Medulla oblongata (tissue), 1 donor: ENCODE data around the gene HIRIP3.
A peak's percentile ranks its signal among the peaks of the same experiment; 100 is the strongest.
"Not testable (repeated sequence)": the region's sequence is repeated elsewhere in the genome, so short reads cannot be mapped to it uniquely, and the experiment has no call there.

Experiments used
- DNase-seq: peaks from one replicate; pipeline ENCODE4 v3.0.0-alpha.2; 2015; ENCODE audit errors: extremely low spot score

The HIRIP3 gene

DNA sequence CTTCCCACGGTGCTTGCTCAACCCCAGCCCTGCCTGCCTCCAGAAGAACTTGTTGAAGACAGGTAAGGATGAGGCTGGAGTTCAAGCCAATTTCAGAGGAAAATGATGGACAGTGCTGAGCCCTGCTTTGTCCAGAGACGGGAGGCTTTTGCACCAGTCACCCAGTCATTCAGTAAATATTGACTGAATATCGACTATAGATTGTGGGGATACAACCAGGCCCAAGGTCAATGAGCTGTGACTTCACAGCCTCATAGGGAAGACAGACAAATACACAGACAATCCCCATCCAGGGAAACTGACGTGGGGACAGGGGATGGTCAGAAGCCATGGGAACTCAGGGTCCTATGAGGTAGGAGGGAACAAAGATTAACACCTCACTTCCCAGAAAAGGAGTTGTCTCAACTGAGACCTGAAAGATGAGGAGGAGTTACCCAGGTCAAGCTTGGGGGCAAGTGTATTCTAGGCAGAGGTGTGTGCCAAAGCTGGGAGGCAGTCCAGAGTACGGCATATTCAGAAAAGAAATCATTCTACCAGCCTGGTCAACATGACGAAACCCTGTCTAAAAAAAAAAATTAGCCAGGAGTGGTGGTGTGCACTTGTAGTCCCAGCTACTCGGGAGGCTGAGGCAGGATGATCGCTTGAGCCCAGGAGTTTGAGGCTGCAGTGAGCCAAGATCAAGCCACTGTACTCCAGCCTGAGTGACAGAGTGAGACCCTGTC, 21.3 kb upstream of the HIRIP3 start:
- DNase-seq = no peak

GRCh38 chr16:30015450-30015849, 20.0 kb upstream of the HIRIP3 start:
- DNase-seq = not testable (repeated sequence)

- DNase-seq = not testable (repeated sequence)
Observed at GRCh38 chr16:30012598-30012997, 17.2 kb upstream of the HIRIP3 start.

DNA sequence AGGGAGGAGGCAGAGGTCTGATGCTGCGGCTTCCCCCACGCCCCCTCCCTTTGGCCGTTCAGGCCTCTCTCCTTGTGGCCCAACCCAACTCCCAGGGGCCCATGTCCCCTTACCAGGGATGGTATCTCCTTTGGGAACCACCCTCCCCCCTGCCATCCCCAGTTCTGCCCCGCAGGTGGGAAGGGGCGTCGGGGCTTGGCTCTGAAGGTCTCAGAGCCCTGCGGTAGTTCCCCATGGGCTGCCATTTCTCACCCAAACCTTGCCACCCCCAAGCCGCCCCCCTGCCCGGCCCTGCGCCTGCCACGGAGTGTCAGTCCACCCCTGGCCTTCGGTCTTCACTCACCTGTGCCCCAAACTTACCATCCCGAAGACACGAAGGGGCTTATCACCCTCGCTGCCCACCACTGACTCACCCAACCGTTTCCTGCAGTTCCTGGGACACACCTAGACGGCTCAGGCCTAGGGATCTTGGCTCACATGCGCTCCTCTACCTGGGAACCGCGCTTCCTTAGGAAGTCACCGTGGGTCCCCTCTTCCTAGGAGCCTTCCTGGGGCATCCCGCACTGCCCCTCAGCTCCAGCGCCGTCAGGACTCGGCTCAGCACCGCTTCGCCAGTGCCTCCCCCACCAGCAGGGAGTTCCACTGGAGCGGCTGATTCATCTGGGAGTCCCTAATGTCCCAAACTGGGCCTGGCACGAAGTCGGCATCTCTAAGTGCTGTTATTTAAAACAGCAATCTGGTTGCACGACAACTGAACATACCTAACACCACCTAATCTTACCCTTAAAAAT, 16.5 kb upstream of the HIRIP3 start:
- DNase-seq = no peak

DNA sequence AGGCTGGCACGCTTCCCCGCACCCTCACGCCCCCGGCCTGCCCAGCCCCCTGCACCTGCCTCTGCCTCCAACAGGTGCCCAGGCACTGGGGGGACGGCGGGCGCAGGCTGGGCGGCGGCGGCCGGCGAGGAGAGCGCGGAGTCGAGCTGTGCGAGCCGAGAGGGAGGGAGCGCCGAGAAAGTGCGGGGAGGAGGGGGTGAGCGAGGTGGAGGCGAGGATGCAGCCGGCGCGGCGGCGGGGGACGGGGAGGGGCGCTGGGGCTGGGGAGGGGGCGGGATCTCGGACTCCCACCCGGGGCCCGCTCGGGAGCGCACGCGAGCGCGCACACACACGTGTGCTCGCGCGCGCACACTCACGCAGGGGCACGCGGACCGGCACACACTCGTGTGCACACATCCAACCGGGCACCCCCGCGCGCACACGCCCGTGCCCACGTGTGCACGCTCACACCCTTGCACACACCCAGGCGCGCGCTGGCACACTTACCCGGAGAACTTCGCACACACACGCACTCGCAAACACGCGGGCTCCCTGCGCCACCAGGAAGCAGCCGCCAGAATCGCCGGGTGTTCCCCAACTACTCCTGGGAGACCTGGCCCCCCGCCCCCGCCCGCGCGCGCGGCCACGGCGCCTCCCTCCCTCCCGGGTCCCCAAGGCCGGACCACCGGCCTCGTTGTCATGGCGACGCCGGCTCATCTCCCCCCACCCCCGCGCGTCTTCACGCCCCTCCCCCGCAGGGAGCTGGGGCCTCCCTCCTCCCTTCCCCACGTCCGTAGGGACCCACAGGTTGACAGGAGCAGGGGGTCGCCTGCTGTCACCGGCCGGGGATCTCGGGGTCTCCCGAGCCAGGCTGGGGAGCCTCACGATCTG, 15.7 kb upstream of the HIRIP3 start, which contains the start of gene DOC2A:
DOC2A (minus strand) TSS at position 184 of the 870 bp plus-strand sequence. CDS start 805 bp downstream, outside the sequence.
- no peak for DNase-seq

GRCh38 chr16:30009990-30010843, 14.8 kb upstream of the HIRIP3 start:
- no peak for DNase-seq

- DNase-seq = no peak
Observed at GRCh38 chr16:30009085-30009862, 13.9 kb upstream of the HIRIP3 start.

DNA sequence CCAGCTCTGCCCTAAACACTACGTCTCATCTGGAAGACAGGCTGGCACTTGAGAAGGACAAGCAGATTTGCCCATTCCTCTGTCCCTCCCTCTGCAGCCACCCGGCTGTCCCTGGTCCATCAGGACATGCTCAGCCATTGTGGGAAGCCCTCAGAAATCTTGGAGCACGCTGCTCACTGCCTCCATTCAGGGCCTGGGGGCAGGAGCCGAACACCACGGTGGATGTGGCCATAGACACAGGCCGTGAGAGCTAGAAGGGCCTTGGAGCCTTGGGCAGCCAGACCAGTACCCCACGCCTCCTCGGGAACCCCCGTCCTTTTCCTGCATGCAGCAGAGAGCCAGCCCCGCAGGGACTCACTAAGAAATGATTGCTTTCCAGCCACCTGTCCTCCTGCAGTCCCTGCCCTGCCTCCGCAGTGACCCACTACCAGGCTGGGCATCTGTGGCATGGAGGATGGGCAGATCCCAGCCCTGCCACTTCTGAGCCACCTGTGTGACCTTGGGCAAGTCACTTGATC, 12.0 kb upstream of the HIRIP3 start:
- DNase-seq = no peak

DNA sequence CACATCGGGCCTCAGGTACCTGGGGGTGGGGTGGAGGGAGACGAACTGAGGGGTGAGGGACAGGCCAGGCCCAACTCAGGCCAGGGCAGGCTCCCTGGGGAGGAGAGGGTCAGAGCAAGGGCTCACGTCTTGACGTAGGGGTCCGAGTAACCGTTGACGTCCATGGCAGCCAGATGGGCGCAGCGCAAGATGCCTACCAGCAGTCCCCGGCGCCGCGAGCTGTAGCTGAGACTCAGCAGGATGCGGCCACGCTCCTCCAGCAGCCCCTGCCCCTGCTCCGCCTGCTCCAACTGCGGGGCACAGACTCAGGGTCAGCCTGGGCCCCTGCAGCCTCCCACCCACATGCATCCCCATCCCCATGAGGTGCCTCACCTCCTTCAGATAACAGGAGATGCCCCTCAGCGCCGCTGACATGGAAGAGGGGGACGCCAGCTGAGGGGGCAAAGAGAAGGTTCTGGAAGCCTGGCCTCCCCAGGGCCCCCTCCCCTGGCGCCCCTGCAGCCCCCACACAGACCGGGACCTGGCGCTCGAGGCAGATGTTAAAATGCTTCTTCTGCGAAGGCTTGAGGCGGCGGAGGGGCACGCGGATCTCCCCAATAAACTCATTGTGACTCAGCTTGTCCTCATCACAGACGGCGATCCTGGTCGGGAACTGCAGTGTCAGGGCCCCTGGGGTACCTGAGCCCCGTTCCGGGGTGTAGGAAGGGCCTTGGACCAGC, 11.4 kb upstream of the HIRIP3 start:
- DNase-seq = no peak

GRCh38 chr16:30006095-30006473, 10.7 kb upstream of the HIRIP3 start:
- DNase-seq = no peak

DNA sequence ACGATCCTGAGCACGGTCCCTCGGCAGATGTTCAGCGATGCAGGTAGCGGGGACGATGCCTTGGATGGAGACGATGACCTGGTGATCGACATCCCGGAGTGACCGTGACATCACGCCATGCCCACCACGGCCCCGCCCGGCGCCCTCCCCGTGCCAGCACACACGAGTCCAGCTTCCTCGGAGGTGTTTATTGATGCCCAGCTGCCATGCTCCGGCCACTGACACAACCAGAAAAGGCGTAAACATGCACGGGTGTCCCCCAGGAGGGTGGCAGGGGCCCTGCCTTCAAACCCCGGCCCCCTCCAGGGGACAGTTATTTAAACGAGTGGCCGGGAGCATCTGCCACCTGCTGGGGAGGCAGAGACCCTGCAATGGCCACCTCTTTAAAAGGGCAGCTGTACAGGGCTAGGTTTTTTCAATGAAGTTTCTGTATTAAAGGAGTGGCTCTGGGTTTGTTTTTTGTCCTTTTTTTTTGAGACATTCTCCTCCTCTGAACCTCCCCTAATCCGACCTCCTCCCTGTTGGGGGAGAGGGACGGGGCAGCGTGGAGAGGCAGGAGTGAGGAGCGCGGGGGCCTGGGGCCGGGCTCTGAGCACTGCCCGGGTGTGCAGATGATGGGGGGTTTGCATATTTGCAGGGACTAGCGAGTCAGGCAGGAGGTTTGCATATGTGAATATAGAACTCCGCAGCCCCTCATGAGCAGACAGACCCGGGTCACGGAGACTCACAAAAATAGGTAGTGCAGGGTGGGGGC, 10.1 kb upstream of the HIRIP3 start:
- peak; percentile 16 for DNase-seq

DNA sequence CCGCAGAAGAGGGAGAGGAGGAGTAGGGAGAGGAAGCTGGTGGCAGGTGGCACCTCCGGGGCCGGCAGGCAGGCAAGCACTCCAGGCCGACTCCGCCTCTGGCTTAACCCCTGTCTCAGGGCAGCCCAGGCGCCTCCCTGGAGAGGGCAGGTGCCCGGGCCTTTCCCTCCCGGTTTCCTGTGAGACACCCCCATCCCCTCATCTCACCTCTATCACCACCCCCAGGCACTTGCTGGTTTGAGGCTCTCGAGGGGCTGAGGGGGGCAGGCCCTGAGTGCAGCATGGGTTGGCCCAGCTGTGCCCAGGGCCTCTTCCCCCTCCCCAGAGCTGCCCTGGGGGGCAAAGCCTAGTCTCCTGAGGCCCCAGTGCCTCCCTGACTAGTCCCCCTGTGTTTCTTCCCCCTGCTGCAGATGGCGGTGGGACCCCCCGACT, 9.4 kb upstream of the HIRIP3 start:
- no peak for DNase-seq

DNA sequence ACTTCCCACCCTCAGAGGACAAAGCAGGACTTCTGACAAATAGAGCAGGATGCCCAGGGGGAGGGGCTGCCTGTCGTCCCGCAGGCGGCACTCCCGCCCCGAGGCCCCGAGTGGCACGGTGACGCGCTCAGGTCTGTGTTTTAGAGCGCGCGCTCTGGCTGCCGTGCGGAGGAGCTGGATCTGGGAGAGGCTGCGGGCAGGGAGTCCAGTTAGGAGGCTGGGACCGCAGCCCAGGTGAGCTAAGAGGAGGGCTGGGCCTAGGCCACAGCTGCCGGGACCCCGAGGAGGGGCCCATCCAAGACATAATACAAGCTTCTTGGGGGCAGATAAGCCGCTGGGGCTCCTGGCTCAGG, 9.0 kb upstream of the HIRIP3 start:
- DNase-seq = no peak

DNA sequence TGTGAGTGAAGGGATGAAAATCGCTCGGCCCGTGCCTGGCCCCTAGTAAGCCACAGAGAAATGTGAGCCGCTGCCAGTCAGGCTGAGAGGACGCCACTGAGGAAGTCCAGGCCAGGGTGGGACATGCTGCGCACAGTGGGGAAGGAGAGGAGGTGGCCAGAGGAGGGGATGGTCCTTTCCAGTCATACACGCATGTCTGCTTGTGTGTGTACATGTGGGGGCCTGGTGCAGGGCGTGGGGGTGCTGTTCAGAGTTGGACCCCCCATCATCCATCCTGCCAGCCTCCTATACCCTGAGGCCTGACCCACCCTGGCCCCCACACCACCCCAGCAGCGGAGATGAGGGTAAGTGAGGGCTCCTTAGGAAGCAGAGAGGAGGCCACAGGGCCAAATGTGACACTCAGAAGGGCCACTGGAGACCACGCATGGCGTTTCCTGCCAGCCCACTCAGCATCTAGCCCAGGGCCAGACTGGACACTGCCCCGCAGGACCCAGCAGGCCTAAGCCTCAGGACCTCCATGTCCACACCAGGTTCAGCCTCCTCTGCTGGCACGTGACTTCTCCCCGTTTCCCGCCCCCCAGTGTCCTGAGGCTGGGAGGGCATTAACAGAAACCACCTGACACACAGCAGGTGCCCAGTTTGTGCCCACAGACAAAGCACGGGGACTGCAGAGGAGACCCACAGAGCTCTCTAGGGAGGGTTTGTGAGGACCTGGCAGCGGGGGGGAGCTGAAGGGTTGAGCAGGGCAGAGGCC, 8.4 kb upstream of the HIRIP3 start:
- DNase-seq = no peak

GRCh38 chr16:30002614-30003346, 7.4 kb upstream of the HIRIP3 start:
- DNase-seq = no peak

- DNase-seq = no peak
Observed at GRCh38 chr16:30000735-30001631, 5.6 kb upstream of the HIRIP3 start.
